Measurements from ENCODE around the gene RAPGEF2. TPM values are rescaled to one million over a fixed set of nuclear protein-coding genes. Genes with fewer than 3 reads are reported as not detected.
A peak's percentile ranks its signal among the peaks of the same experiment; 100 is the strongest.
"Not testable (repeated sequence)": the region's sequence is repeated elsewhere in the genome, so short reads cannot be mapped to it uniquely, and the experiment has no call there.

RAPGEF2 gene
- total RNA-seq, 1 donor from 2014 or later: 42.8 TPM

GRCh38 chr4:159248384-159249178 lies 145.7 kb downstream of the RAPGEF2 start:
- DNase-seq (ENCODE audit: missing footprints) (no peak), ATAC-seq (peak; percentile 86)
- intact Hi-C loops (cut with DNase I): no loop called here

- intact Hi-C loops (cut with DNase I): no loop called here
- peak; percentile 53 for DNase-seq (ENCODE audit: missing footprints)
- ATAC-seq: no peak
These were observed 148.0 kb downstream of the RAPGEF2 start for GRCh38 chr4:159250751-159251325.

- ATAC-seq; intact Hi-C loops (cut with DNase I): not testable (repeated sequence)
- peak; percentile 64 for DNase-seq (ENCODE audit: missing footprints)
These were observed 148.7 kb downstream of the RAPGEF2 start for GRCh38 chr4:159251580-159251979.

GRCh38 chr4:159252491-159252890 lies 149.6 kb downstream of the RAPGEF2 start:
- DNase-seq (ENCODE audit: missing footprints) (no peak), ATAC-seq (peak; percentile 65)
- intact Hi-C loops (cut with DNase I): no loop called here

GRCh38 chr4:159256037-159256436 lies 153.2 kb downstream of the RAPGEF2 start:
- no peak for ATAC-seq
- no peak for DNase-seq (ENCODE audit: missing footprints)
- intact Hi-C loops (cut with DNase I): no loop called here

- DNase-seq (ENCODE audit: missing footprints) (no peak), ATAC-seq (no peak)
- intact Hi-C loops (cut with DNase I): no loop called here
These were observed 156.1 kb downstream of the RAPGEF2 start for GRCh38 chr4:159258889-159259560.

GRCh38 chr4:159264057-159264456 lies 161.2 kb downstream of the RAPGEF2 start:
- intact Hi-C loops (cut with DNase I): no loop called here
- ATAC-seq (no peak), DNase-seq (ENCODE audit: missing footprints) (no peak)

- DNase-seq (ENCODE audit: missing footprints) (peak; percentile 47), ATAC-seq (peak; percentile 45)
- intact Hi-C loops (cut with DNase I): no loop called here
These were observed 164.3 kb downstream of the RAPGEF2 start for GRCh38 chr4:159266981-159267868.

GRCh38 chr4:159267869-159268285 lies 165.0 kb downstream of the RAPGEF2 start:
- DNase-seq (ENCODE audit: missing footprints) (no peak), ATAC-seq (peak; percentile 36)
- intact Hi-C loops (cut with DNase I): no loop called here

- intact Hi-C loops (cut with DNase I): no loop called here
- no peak for ATAC-seq
- no peak for DNase-seq (ENCODE audit: missing footprints)
These were observed 165.7 kb downstream of the RAPGEF2 start for GRCh38 chr4:159268607-159269006.

- DNase-seq (ENCODE audit: missing footprints) (peak; percentile 31), ATAC-seq (no peak)
- intact Hi-C loops (cut with DNase I): no loop called here
These were observed 166.2 kb downstream of the RAPGEF2 start for GRCh38 chr4:159269116-159269515.

- DNase-seq (ENCODE audit: missing footprints) (no peak), ATAC-seq (no peak)
- intact Hi-C loops (cut with DNase I): no loop called here
These were observed 167.1 kb downstream of the RAPGEF2 start for GRCh38 chr4:159269956-159270355.

- intact Hi-C loops (cut with DNase I): no loop called here
- no peak for DNase-seq (ENCODE audit: missing footprints)
- peak; percentile 17 for ATAC-seq
These were observed 169.0 kb downstream of the RAPGEF2 start for GRCh38 chr4:159271856-159272255.

- intact Hi-C loops (cut with DNase I): no loop called here
- ATAC-seq: no peak
- no peak for DNase-seq (ENCODE audit: missing footprints)
These were observed 169.6 kb downstream of the RAPGEF2 start for GRCh38 chr4:159272273-159273140.

- no peak for DNase-seq (ENCODE audit: missing footprints)
- ATAC-seq: peak; percentile 40
- intact Hi-C loops (cut with DNase I): no loop called here
These were observed 170.2 kb downstream of the RAPGEF2 start for GRCh38 chr4:159273141-159273438.

- DNase-seq (ENCODE audit: missing footprints) (no peak), ATAC-seq (no peak)
- intact Hi-C loops (cut with DNase I): no loop called here
These were observed 171.0 kb downstream of the RAPGEF2 start for GRCh38 chr4:159273841-159274240.

- intact Hi-C loops (cut with DNase I): no loop called here
- ATAC-seq (peak; percentile 38), DNase-seq (ENCODE audit: missing footprints) (no peak)
These were observed 175.5 kb downstream of the RAPGEF2 start for GRCh38 chr4:159278399-159278798.

- DNase-seq (ENCODE audit: missing footprints) (no peak), ATAC-seq (peak; percentile 68)
- intact Hi-C loops (cut with DNase I): no loop called here
These were observed 176.2 kb downstream of the RAPGEF2 start for GRCh38 chr4:159279084-159279483.
